ENCODE data around the gene C8G. TPM values are rescaled to one million over a fixed set of nuclear protein-coding genes. Genes with fewer than 3 reads are reported as not detected.

C8G gene
- total and polyA plus RNA-seq, 2 of the 8 experiments (the other 6 are each of a cell fraction or from before 2014, with no cell fraction given) = 0.62 to 0.80 TPM

- POLR2A ChIA-PET (ENCODE audit: partially characterized antibody) = no interaction called here
- no peak for TF ChIP-seq CHD1 (IDR thresholded peaks at IDR 0.05; ENCODE audit: low read depth, low read length)
- no peak for TF ChIP-seq RBBP5 (IDR thresholded peaks at IDR 0.05; ENCODE audit: borderline replicate concordance, low read depth, low read length)
- TF ChIP-seq SP4 (IDR thresholded peaks at IDR 0.05; ENCODE audit: low read length) = no peak
- no peak for TF ChIP-seq BRCA1 (IDR thresholded peaks at IDR 0.05; ENCODE audit: low read depth, low read length)
- no peak for TF ChIP-seq TAF7 (optimal IDR thresholded peaks at IDR 0.05; ENCODE audit: borderline replicate concordance, low read depth, low read length)
- TF ChIP-seq SIRT6 (IDR thresholded peaks at IDR 0.05; ENCODE audit: low read length) = no peak
- TF ChIP-seq E2F6 (IDR thresholded peaks at IDR 0.05) = no peak
- TF ChIP-seq HDAC2 (IDR thresholded peaks at IDR 0.05; ENCODE audit: borderline replicate concordance in 1 of 2, low read depth in 2 of 2, low read length in 2 of 2) = no peak
- TF ChIP-seq NRF1 (IDR thresholded peaks at IDR 0.05; ENCODE audit: low read depth, low read length) = no peak
Measured at GRCh38 chr9:136983167-136983566, 38.1 kb downstream of the C8G start.

More at GRCh38 chr9:136983167-136983566, 38.1 kb downstream of the C8G start:
- no peak overlapping the region for H2AFZ ChIP-seq (ENCODE audit: low read length)
- H2BK5ac ChIP-seq (ENCODE audit: low read depth, low read length) = no peak overlapping the region
- no peaks in the 10 kb centered on the region for H3K79me1 ChIP-seq (ENCODE audit: low read depth, low read length)
- H2BK15ac ChIP-seq (ENCODE audit: low read length) = no peak overlapping the region
- no peak overlapping the region for H4K91ac ChIP-seq (replicated peaks; ENCODE audit: insufficient read length, low read length)
- H4K20me1 ChIP-seq (replicated peaks in 1 of 2; ENCODE audit: control insufficient read depth in 1 of 2, insufficient read depth in 2 of 2, low read length in 2 of 2) = peaks cover 0 to 1% of the 10 kb centered on the region in 2 experiments
- no peaks in the 10 kb centered on the region for H3K9me3 ChIP-seq (ENCODE audit: insufficient read depth in 2 of 2, low read depth in 1 of 2, low read length in 1 of 2)
- no peak overlapping the region for H2BK20ac ChIP-seq (ENCODE audit: low read length)
- no peak overlapping the region for H4K8ac ChIP-seq (ENCODE audit: extremely low read depth, insufficient read depth, low read length)
- DNase-seq (ENCODE audit: low read depth in 1 of 2, low spot score in 2 of 2) = no peak
- H3K23ac ChIP-seq (ENCODE audit: insufficient read length) = no peak overlapping the region
- H3K14ac ChIP-seq (ENCODE audit: insufficient read length) = no peak overlapping the region
- H3K27me3 ChIP-seq (replicated peaks in 1 of 4; ENCODE audit: control insufficient read depth in 3 of 4, extremely low read depth in 1 of 4, insufficient read depth in 3 of 4, low read length in 3 of 4) = peaks cover 13 to 38% (median 35%) of the 10 kb centered on the region in 4 experiments
- H3K36me3 ChIP-seq (ENCODE audit: control insufficient read depth in 2 of 4, insufficient read depth in 4 of 4, low read length in 3 of 4) = no peaks in the 10 kb centered on the region
- no peak overlapping the region for H3K27ac ChIP-seq (ENCODE audit: low read depth, low read length)
- H3K4me1 ChIP-seq (replicated peaks in 1 of 4; ENCODE audit: control insufficient read depth in 3 of 4, insufficient read depth in 4 of 4, low read length in 3 of 4) = peaks cover 0 to 6% (median 4%) of the 10 kb centered on the region in 4 experiments; a peak in 4 of 7 replicates
- no peak overlapping the region for H4K5ac ChIP-seq (ENCODE audit: insufficient read length, low read depth, low read length)
- no peak overlapping the region for H3K4me2 ChIP-seq (ENCODE audit: insufficient read depth in 1 of 2, low read depth in 2 of 2, low read length in 2 of 2)
- WGBS, 2 experiments (ENCODE audit: extremely low coverage in 1 of 2, insufficient coverage in 1 of 2, insufficient read length in 1 of 2, insufficient replicate concordance in 2 of 2, low coverage in 1 of 2, low lambda C conversion rate in 2 of 2, missing lambda C conversion rate in 1 of 2) = 95% methylated on average over 9 of the region's 9 CpGs; no CpG with 5 or more reads in 1 of the 2 experiments
- 0 out of 2 replicates have a peak overlapping the region, but pooled peaks have one; percentile 53 for H2AK5ac ChIP-seq (ENCODE audit: low read depth, low read length)
- no peak overlapping the region for H2BK12ac ChIP-seq (ENCODE audit: low read depth, low read length)
- FAIRE-seq = no peak
- H3K18ac ChIP-seq (ENCODE audit: extremely low read depth, low read length) = no peak overlapping the region
- no peak overlapping the region for H2BK120ac ChIP-seq (replicated peaks; ENCODE audit: low read depth, low read length)
- peaks cover 13% of the 10 kb centered on the region; the same call in 1 of the 2 replicates for H3K23me2 ChIP-seq (ENCODE audit: low read depth, low read length)
- CTCF ChIA-PET (ENCODE audit: partially characterized antibody) = no interaction called here
- H3K79me2 ChIP-seq (ENCODE audit: control insufficient read depth in 1 of 2, insufficient read depth in 2 of 2, low read length in 2 of 2) = no peaks in the 10 kb centered on the region
- no peak overlapping the region for H3K4me3 ChIP-seq (ENCODE audit: extremely low read depth in 1 of 4, insufficient read depth in 2 of 4, low read depth in 3 of 4, low read length in 4 of 4)
- no peak overlapping the region for H3K56ac ChIP-seq (replicated peaks; ENCODE audit: insufficient read length, low read depth, low read length)
- H3K4ac ChIP-seq (replicated peaks; ENCODE audit: insufficient read length, low read depth, low read length) = no peak overlapping the region
- no peak overlapping the region for H3K9ac ChIP-seq (replicated peaks in 1 of 4; ENCODE audit: extremely low read depth in 1 of 4, low read depth in 3 of 4, low read length in 3 of 4)
